Effector memory CD8-positive, alpha-beta T cell (primary cell): ENCODE data around the gene SUSD4.

Experiments
- ATAC-seq: fragments of 150-1000 bp; cut with Tn5 transposase; replicated peaks from 2 replicates; pipeline ENCODE4 v1.10.0; 2021; ENCODE audit warnings: mild to moderate bottlenecking, moderate library complexity
- DNase-seq, 3 experiments: peaks; one replicate each; pipeline ENCODE4 v3.0.0; 2021
- H3K27ac Mint-ChIP-seq, 2 donors: one replicate each; pipeline ENCODE4 v1.8.0; 2022; ENCODE audit warnings: mild to moderate bottlenecking in 2 of 2, mixed read lengths in 2 of 2, moderate library complexity in 2 of 2
- H3K27me3 Mint-ChIP-seq, 2 donors: one replicate each; pipeline ENCODE4 v1.8.0; 2022; ENCODE audit warnings: mixed read lengths in 2 of 2
- H3K36me3 Mint-ChIP-seq: one replicate; pipeline ENCODE4 v1.8.0; 2022; ENCODE audit warnings: mild to moderate bottlenecking, moderate library complexity, mixed read lengths; ENCODE audit not compliant: insufficient read depth
- H3K4me1 Mint-ChIP-seq, 2 donors: one replicate each; pipeline ENCODE4 v1.8.0; 2022; ENCODE audit warnings: low read depth in 2 of 2, mixed read lengths in 2 of 2
- H3K4me3 Mint-ChIP-seq, 2 donors: one replicate each; pipeline ENCODE4 v1.8.0; 2022; ENCODE audit warnings: mild to moderate bottlenecking in 2 of 2, mixed read lengths in 2 of 2, moderate library complexity in 2 of 2
- H3K9me3 Mint-ChIP-seq, 2 donors: one replicate each; pipeline ENCODE4 v1.8.0; 2022; ENCODE audit warnings: mixed read lengths in 2 of 2

Gene SUSD4

DNA sequence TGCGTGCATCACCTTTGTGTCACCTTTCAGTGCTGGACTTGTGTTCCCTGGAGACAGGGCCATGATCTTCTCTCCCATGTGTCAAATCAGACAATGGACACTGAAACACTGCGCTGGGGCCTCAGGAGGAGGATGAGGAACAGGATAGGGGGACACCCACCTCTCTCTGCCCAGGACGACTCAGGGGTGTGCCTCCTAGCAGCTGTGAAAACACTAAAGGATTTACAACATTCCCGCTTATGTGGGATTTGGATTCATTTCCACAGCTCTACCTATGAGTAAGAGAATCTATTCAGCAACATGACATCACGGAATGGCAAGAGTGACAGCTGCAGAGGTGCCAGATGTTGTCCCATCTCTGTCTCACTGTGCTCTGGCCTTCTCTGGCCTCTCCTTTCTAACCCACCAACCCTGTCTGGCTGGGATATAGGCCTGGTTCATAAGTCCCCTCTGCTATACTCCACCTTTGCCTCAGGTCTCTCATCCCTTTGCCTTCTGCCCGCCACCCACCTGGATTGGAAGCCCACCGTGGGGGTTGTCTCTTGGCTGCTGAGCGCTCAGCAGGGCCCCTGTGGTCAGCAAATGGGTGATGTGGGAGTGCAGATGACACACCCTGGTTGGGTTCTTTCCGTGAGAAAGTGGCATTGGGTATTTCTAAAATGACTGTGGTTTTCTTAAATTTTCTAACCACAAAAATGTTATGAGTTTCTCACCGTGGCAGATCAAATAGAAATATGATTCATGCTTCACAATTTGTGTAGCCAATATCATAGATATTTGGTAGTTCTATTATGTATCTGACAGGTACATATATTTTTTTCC lies 173.9 kb downstream of the SUSD4 start:
- DNase-seq (peak; percentile 4 to 18 (median 15)), ATAC-seq (peak; percentile 95)
- peak overlapping the region; percentile 67 to 69 for H3K4me3 Mint-ChIP-seq
- H3K27me3 Mint-ChIP-seq, result no peaks in the 10 kb centered on the region
- H3K27ac Mint-ChIP-seq, result peak overlapping the region; percentile 32 to 94
- peaks cover 6% of the 10 kb centered on the region for H3K36me3 Mint-ChIP-seq
- no peaks in the 10 kb centered on the region for H3K9me3 Mint-ChIP-seq
- H3K4me1 Mint-ChIP-seq, result peaks cover 26 to 27% of the 10 kb centered on the region in 2 donors

DNA sequence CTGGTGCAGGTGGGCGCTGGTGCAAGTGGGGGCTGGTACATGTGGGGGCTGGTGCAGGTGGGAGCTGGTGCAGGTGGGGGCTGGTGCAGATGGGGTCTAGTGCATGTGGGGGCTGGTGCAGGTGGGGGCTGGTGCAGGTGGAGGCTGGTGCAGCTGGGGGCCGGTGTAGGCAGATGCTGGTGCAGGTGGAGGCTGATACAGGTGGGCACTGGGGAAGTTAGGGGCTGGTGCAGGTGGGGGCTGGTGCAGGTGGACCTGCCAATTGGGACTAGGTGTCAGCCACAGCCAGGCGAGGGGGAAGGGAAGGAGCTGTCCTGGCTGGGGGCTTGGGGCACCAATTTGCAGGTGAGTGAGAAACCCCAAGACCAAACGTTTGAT lies 174.5 kb downstream of the SUSD4 start:
- no peaks in the 10 kb centered on the region for H3K9me3 Mint-ChIP-seq
- ATAC-seq (no peak), DNase-seq (no peak)
- peak overlapping the region in 1 of 2 donors; percentile 94 for H3K27ac Mint-ChIP-seq
- H3K27me3 Mint-ChIP-seq, result no peaks in the 10 kb centered on the region
- H3K36me3 Mint-ChIP-seq, result peaks cover 6% of the 10 kb centered on the region
- H3K4me3 Mint-ChIP-seq, result peak overlapping the region; percentile 49 to 69
- peaks cover 26 to 27% of the 10 kb centered on the region in 2 donors for H3K4me1 Mint-ChIP-seq

DNA sequence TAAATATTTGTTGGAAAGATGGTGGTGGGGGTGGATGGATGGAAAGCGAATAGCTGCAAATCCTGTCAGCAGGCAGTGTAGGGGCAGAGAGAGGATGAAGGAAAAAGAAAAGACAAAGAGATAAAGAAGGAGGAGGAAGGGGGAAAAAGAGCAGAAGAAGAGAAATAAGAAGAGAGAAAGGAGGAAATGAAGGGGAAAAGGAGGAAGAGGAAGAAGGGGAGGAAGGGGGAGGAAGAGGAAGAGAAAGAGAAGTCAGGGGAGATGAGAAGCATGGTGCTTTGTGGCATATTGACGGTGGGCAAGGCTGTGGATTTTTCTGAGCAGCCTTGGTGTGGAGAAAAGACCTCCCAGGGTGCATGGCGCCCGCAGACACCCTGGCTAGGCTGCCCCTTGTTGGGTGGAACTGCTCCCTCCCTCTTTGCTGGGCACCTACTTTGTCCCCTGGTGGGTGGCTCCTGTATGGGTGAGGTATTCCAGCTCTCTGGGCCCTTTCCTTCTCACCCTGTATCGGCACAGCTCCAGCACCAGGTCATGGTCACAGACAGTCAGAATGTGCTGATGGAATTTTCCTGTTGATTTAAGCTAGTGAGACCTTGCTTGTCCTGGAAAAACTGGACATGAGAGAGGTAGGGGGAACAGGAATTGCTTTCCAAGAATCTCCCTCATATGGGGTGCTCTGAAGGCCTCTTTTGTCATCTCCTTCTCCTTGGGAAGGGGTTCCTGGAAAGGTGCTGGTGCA lies 175.2 kb downstream of the SUSD4 start:
- no peak for DNase-seq
- no peaks in the 10 kb centered on the region for H3K27me3 Mint-ChIP-seq
- H3K4me3 Mint-ChIP-seq, result peak overlapping the region in 1 of 2 donors; percentile 60
- no peaks in the 10 kb centered on the region for H3K9me3 Mint-ChIP-seq
- peaks cover 26 to 32% of the 10 kb centered on the region in 2 donors for H3K4me1 Mint-ChIP-seq
- ATAC-seq, result no peak
- peak overlapping the region; percentile 61 to 63 for H3K27ac Mint-ChIP-seq
- H3K36me3 Mint-ChIP-seq, result peaks cover 6% of the 10 kb centered on the region

DNA sequence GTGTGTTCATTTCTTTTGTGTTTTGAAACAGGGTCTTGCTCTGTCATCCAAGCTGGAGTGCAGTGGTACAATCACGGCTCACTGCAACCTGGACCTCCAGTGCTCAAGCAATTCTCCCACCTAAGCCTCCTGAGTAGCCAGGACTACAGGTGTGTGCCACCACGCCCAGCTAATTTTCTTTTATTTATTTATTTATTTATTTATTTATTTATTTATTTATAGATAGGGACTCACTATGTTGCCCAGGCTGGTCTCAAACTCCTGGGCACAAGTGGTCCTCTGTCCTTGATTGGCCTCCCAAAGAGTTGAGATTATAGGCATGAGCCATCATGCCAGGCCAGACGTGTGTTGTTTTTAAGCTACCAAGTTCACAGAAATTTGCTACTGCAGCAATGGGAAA lies 177.2 kb downstream of the SUSD4 start:
- Mint-ChIP-seq H3K9me3 (no peaks in the 10 kb centered on the region), H3K4me3 (no peak overlapping the region), H3K27ac (no peak overlapping the region), H3K4me1 (peaks cover 26 to 36% of the 10 kb centered on the region in 2 donors), H3K27me3 (peaks cover 8 to 9% of the 10 kb centered on the region in 2 donors), H3K36me3 (peaks cover 6% of the 10 kb centered on the region)
- ATAC-seq (no peak), DNase-seq (no peak)

DNA sequence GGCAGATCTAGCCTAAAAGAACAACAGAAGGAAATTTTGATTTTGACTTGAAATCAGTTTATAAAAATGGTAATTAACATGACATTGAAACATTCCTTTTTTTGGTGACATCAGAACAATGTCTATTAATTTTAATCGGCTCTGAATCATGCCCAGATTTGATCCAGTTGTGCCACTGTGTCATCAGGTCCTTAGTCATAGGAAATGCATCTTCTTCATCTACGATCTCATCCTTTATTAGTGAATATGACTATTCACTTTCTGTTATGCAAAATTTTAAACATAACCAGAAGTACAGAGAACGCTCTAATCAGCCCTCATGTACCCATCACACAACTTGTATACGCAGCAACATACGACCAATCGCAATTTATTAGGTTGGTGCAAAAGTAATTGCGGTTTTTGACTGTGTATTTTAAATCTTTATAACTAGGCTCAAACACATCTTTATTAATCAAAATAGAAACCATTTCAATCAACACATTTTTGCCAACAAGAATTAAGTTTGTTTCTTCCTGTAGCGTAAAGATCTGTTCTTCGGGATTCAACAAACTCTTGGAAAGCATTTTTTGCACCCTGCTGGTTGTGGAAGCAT lies 180.6 kb downstream of the SUSD4 start:
- Mint-ChIP-seq H3K36me3 (no peaks in the 10 kb centered on the region), H3K27ac (peak overlapping the region in 1 of 2 donors; percentile 56), H3K9me3 (no peaks in the 10 kb centered on the region), H3K27me3 (peaks cover 25 to 39% of the 10 kb centered on the region in 2 donors), H3K4me1 (peaks cover 9 to 14% of the 10 kb centered on the region in 2 donors), H3K4me3 (no peak overlapping the region)
- DNase-seq (no peak), ATAC-seq (no peak)

DNA sequence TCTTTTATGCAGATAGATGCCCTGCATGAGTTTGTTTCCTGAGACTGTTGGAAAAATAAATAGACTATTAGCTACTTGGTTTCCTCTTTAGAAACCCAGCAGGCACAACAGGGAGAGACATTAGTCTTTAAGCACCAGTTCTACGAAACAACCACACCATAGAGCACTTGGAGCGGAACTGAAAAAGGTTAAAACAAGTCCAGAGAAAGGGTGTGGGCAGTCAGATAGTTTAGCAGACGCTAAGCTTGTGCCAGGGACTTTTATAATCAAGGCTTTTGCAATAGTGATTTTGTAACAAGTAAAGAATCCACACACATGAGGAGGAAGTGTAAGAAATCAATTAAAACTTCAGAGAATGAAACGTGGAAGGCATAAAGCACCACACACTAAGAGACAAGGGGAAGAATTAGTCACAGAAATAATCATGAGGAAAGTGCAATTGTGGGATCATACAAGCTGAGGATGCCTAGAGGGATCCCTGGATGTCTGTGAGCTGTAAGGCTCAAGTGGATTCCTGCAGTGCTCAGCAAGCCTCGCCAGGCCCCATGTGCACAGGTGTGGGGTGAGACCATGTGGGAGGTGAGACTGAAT lies 183.2 kb downstream of the SUSD4 start:
- DNase-seq (no peak), ATAC-seq (peak; percentile 35)
- H3K4me1 Mint-ChIP-seq, result peaks cover 7 to 9% of the 10 kb centered on the region in 2 donors
- no peak overlapping the region for H3K27ac Mint-ChIP-seq
- no peaks in the 10 kb centered on the region for H3K9me3 Mint-ChIP-seq
- no peak overlapping the region for H3K4me3 Mint-ChIP-seq
- peaks cover 35 to 45% of the 10 kb centered on the region in 2 donors for H3K27me3 Mint-ChIP-seq
- H3K36me3 Mint-ChIP-seq, result no peaks in the 10 kb centered on the region

DNA sequence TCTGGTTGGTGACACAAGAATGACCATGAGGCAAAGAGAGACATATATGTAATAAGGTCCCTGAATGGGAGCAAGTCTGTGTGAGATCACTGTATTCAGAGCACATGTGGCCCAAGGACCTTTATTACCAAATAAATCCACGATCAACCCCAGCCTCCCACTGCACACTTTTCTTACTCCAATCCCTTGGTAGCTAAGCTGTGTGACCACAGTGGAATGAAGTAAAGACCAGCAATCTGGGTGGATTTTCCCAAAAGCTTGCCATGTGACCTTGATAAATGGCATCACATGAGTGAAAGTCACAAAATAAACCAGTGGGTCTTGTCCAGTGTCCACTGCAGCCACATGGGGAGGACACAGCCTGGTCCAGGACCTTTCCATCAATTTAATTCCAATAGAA lies 184.2 kb downstream of the SUSD4 start:
- H3K4me1 Mint-ChIP-seq, result peaks cover 7 to 9% of the 10 kb centered on the region in 2 donors
- no peaks in the 10 kb centered on the region for H3K9me3 Mint-ChIP-seq
- H3K27me3 Mint-ChIP-seq, result peaks cover 35 to 45% of the 10 kb centered on the region in 2 donors
- no peaks in the 10 kb centered on the region for H3K36me3 Mint-ChIP-seq
- no peak overlapping the region for H3K4me3 Mint-ChIP-seq
- no peak for DNase-seq
- no peak overlapping the region for H3K27ac Mint-ChIP-seq
- ATAC-seq, result no peak

DNA sequence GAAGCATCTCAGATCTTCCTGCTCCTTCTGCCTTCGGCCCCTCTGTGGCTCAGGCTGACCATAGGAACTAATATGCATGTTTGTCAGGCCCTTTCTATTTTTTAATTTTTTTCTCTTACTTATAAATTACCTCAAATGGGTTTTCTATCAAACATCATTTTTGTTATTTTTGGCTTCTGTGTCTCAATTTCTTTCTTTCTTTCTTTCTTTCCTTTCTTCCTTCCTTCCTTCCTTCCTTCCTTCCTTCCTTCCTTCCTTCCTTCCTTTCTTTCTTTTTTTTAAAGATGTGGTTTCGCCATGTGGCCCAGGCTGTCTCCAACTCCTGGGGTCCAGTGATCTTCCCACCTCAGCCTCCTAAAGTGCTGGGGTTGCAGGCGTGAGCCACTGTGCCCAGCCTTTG lies 184.7 kb downstream of the SUSD4 start:
- Mint-ChIP-seq H3K27me3 (peaks cover 35 to 45% of the 10 kb centered on the region in 2 donors), H3K27ac (no peak overlapping the region), H3K4me1 (peaks cover 7 to 9% of the 10 kb centered on the region in 2 donors), H3K9me3 (no peaks in the 10 kb centered on the region), H3K4me3 (no peak overlapping the region), H3K36me3 (no peaks in the 10 kb centered on the region)
- ATAC-seq (no peak), DNase-seq (no peak)

DNA sequence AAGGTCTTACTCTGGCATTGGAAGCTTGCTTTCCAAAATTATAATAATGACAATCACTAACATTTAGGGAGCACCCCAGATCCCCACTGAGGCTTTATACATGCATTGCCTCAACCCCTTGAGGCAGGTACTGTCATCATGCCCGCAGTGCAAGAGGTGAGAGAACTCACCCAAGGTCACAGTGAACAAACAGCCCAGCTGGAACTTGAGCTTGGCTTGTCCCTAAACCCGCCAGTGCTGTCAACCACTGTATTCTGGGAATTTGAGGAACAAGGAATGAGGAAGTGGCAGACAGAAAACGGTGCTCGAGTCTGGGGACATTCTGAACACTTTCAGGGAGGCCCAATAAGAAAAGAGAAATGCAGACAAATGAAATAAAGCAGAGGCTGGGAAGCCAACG lies 186.3 kb downstream of the SUSD4 start:
- peak overlapping the region in 1 of 2 donors; percentile 49 for H3K27ac Mint-ChIP-seq
- no peak overlapping the region for H3K4me3 Mint-ChIP-seq
- H3K9me3 Mint-ChIP-seq, result no peaks in the 10 kb centered on the region
- H3K36me3 Mint-ChIP-seq, result no peaks in the 10 kb centered on the region
- no peak for ATAC-seq
- H3K4me1 Mint-ChIP-seq, result peaks cover 4 to 7% of the 10 kb centered on the region in 2 donors
- DNase-seq, result no peak
- peaks cover 35 to 44% of the 10 kb centered on the region in 2 donors for H3K27me3 Mint-ChIP-seq

DNA sequence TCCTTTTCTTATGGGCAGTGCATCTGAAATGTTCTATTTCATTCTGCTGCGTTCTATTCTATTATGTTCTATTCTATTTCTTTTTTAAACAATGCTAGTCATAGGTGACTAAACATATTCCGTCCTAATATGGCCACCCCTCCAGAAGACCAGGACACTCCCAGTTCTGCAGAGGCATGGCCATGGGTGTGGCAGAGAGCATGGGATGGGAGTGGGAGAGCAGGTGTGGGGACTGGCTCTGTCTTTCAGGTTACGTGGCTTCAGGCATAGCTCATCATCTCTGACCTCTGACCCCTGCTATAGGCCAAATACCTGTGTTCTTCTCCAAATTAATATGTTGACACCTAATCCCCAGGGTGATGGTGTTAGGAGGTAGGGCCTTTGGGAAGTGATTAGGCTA lies 187.5 kb downstream of the SUSD4 start:
- Mint-ChIP-seq H3K27ac (no peak overlapping the region), H3K4me3 (no peak overlapping the region), H3K9me3 (no peaks in the 10 kb centered on the region), H3K36me3 (no peaks in the 10 kb centered on the region), H3K27me3 (peaks cover 24 to 34% of the 10 kb centered on the region in 2 donors), H3K4me1 (peaks cover 0 to 4% of the 10 kb centered on the region in 2 donors)
- ATAC-seq (no peak), DNase-seq (no peak)

DNA sequence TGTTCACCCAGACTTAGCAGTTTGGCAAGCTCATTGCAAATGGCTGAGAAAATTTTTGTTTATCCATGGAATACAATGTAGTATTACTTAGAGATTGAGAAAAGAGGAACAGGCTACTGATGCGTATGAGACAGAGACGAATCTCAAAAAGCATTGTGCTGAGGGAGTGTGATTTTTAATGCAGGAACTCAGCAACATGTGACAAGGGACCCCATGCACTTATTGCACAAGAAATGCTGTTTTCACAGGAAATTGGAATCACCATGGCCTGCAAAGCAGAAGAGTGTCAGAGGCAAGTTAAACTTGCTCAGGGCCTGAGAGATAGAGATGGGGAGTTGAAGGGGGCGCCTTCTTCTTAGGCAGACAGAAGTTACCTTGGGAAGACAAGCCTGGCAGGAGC lies 188.3 kb downstream of the SUSD4 start:
- peak overlapping the region in 1 of 2 donors; percentile 11 for H3K27ac Mint-ChIP-seq
- no peaks in the 10 kb centered on the region for H3K9me3 Mint-ChIP-seq
- no peak overlapping the region for H3K4me3 Mint-ChIP-seq
- no peak for DNase-seq
- peaks cover 0 to 2% of the 10 kb centered on the region in 2 donors for H3K4me1 Mint-ChIP-seq
- H3K27me3 Mint-ChIP-seq, result peaks cover 16 to 26% of the 10 kb centered on the region in 2 donors
- no peaks in the 10 kb centered on the region for H3K36me3 Mint-ChIP-seq
- no peak for ATAC-seq

DNA sequence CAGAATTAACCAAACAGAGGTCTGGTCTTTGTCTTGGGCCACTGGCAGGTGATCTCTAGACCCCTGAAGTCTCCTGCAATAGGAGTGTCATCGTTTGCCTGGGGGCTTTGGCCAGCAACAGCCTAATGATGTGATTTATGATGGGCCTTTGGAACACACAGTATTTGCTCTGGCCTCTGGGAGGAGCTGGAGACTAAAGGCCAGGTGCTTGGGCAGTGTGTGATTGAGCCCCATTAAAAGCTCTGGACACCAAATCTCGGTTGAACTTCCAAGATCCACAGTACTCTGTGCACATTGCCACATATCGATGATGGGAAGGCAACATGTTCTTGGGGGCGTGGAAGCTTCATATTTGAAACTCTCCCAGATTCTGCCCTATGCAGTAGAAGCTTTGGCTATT lies 188.9 kb downstream of the SUSD4 start:
- peak overlapping the region in 1 of 2 donors; percentile 11 for H3K27ac Mint-ChIP-seq
- no peaks in the 10 kb centered on the region for H3K9me3 Mint-ChIP-seq
- ATAC-seq (no peak), DNase-seq (no peak)
- no peaks in the 10 kb centered on the region for H3K36me3 Mint-ChIP-seq
- H3K4me1 Mint-ChIP-seq, result peaks cover 0 to 2% of the 10 kb centered on the region in 2 donors
- peaks cover 14 to 21% of the 10 kb centered on the region in 2 donors for H3K27me3 Mint-ChIP-seq
- no peak overlapping the region for H3K4me3 Mint-ChIP-seq
